HG03066 (cell line): ENCODE data around the gene TIMP2.
"Not testable (repeated sequence)": the region's sequence is repeated elsewhere in the genome, so short reads cannot be mapped to it uniquely, and the experiment has no call there.

Experiments used
- ATAC-seq: cut with Tn5 transposase; IDR thresholded peaks from one replicate; pipeline ENCODE4 v1.9.1; 2021; ENCODE audit warnings: low read depth; ENCODE audit not compliant: unreplicated experiment

TIMP2 gene

GRCh38 chr17:78957128-78957527, 31.9 kb upstream of the TIMP2 start:
- no peak for ATAC-seq

GRCh38 chr17:78956254-78956653, 31.1 kb upstream of the TIMP2 start:
- no peak for ATAC-seq

- ATAC-seq: no peak
These were observed 29.5 kb upstream of the TIMP2 start for GRCh38 chr17:78954684-78955083.

GRCh38 chr17:78953356-78954350, 28.5 kb upstream of the TIMP2 start:
- no peak for ATAC-seq

GRCh38 chr17:78952706-78953105, 27.5 kb upstream of the TIMP2 start:
- no peak for ATAC-seq

- no peak for ATAC-seq
These were observed 26.9 kb upstream of the TIMP2 start for GRCh38 chr17:78951967-78952551.

GRCh38 chr17:78950870-78951269, 25.7 kb upstream of the TIMP2 start:
- ATAC-seq: no peak

- ATAC-seq: no peak
These were observed 22.3 kb upstream of the TIMP2 start for GRCh38 chr17:78947235-78948149.

GRCh38 chr17:78946631-78947030, 21.4 kb upstream of the TIMP2 start:
- ATAC-seq: no peak

GRCh38 chr17:78946131-78946530, 20.9 kb upstream of the TIMP2 start:
- no peak for ATAC-seq

- ATAC-seq: not testable (repeated sequence)
These were observed 20.3 kb upstream of the TIMP2 start for GRCh38 chr17:78945455-78945854.

GRCh38 chr17:78944956-78945355, 19.8 kb upstream of the TIMP2 start:
- ATAC-seq: no peak

- no peak for ATAC-seq
These were observed 18.8 kb upstream of the TIMP2 start for GRCh38 chr17:78944026-78944425.

- ATAC-seq: no peak
These were observed 15.5 kb upstream of the TIMP2 start for GRCh38 chr17:78940708-78941107.

- ATAC-seq: no peak
These were observed 15.1 kb upstream of the TIMP2 start for GRCh38 chr17:78940258-78940657.

GRCh38 chr17:78939615-78940014, 14.4 kb upstream of the TIMP2 start:
- ATAC-seq: no peak

GRCh38 chr17:78937561-78937960, 12.4 kb upstream of the TIMP2 start:
- ATAC-seq: no peak

GRCh38 chr17:78935419-78936323, 10.5 kb upstream of the TIMP2 start:
- no peak for ATAC-seq

- no peak for ATAC-seq
These were observed 9.7 kb upstream of the TIMP2 start for GRCh38 chr17:78934681-78935418.
